Naive thymus-derived CD8-positive, alpha-beta T cell (primary cell): Measurements from ENCODE around the gene EMC6. TPM values are rescaled to one million over a fixed set of nuclear protein-coding genes. Genes with fewer than 3 reads are reported as not detected.
A peak's percentile ranks its signal among the peaks of the same experiment; 100 is the strongest.

ENCODE experiments used
- ATAC-seq, 2 donors: fragments of 150-1000 bp; cut with Tn5 transposase in 1 of 2; sonication (Bioruptor Pico), chemical (Tn5 transposase) in 1 of 2; 1 replicate in 1 of 2; 2 replicates in 1 of 2; pipeline ENCODE4 v1.10.0; 2021; ENCODE audit warnings: mild to moderate bottlenecking in 2 of 2, moderate library complexity in 2 of 2
- POLR2A ChIA-PET: fragments of 350-600 bp; sonication (Branson Sonifier 250); formaldehyde crosslinking; loops from one replicate; lab custom pipeline; 2021; ENCODE audit warnings: antibody characterized with exemption; lab: Charles Lee
- DNase-seq, 10 donors: peaks; one replicate each; pipeline versions ENCODE4 v3.0.0 to v3.0.0-alpha.2; 2020 to 2022
- H3K27ac Mint-ChIP-seq, 10 donors: one replicate each; pipeline ENCODE4 v1.8.0; 2020 to 2022; ENCODE audit warnings: mild to moderate bottlenecking in 10 of 10, mixed read lengths in 10 of 10, moderate library complexity in 4 of 10, inconsistent platforms in 1 of 10
- H3K27me3 Mint-ChIP-seq, 5 donors: one replicate each; pipeline ENCODE4 v1.8.0; 2021 to 2022; ENCODE audit warnings: mixed read lengths in 5 of 5
- H3K36me3 Mint-ChIP-seq, 3 donors: one replicate each; pipeline ENCODE4 v1.8.0; 2020 to 2022; ENCODE audit warnings: mixed read lengths in 3 of 3, mild to moderate bottlenecking in 2 of 3, inconsistent platforms in 1 of 3
- H3K4me1 Mint-ChIP-seq, 4 donors: one replicate each; pipeline ENCODE4 v1.8.0; 2021 to 2022; ENCODE audit warnings: mixed read lengths in 4 of 4
- H3K4me3 Mint-ChIP-seq, 10 donors: one replicate each; pipeline ENCODE4 v1.8.0; 2020 to 2022; ENCODE audit warnings: mild to moderate bottlenecking in 10 of 10, mixed read lengths in 10 of 10, moderate library complexity in 6 of 10, inconsistent platforms in 1 of 10
- H3K9me3 Mint-ChIP-seq, 9 donors: one replicate each; pipeline ENCODE4 v1.8.0; 2020 to 2022; ENCODE audit warnings: mixed read lengths in 9 of 9, mild to moderate bottlenecking in 3 of 9, inconsistent platforms in 1 of 9, moderate library complexity in 1 of 9
- polyA plus RNA-seq, 3 donors: library from polyadenylated mRNA; unstranded; fragments of 300-500 nt; fragmentation: Illumina TruSeq; gene quantifications; one replicate each; pipeline ENCODE4 v1.2.3, GENCODE V29; 2021
- total RNA-seq, 8 experiments: library from RNA in 2 of 8; stranded (reverse) in 2 of 8; gene quantifications; one replicate each; pipeline ENCODE4 v1.2.3 and lab custom pipeline; 2021 to 2026

The EMC6 gene
- total and polyA plus RNA-seq, 5 experiments from 2014 or later: 29.8 to 97.0 (median 83.3) TPM

GRCh38 chr17:3689262-3690093 is 20.9 kb downstream of the EMC6 start:
- ATAC-seq: no peak
- H3K4me1 Mint-ChIP-seq: peaks cover 8 to 47% (median 16%) of the 10 kb centered on the region in 4 donors
- peaks cover 0 to 12% (median 3%) of the 10 kb centered on the region in 3 donors for H3K36me3 Mint-ChIP-seq
- no peak for DNase-seq
- peak overlapping the region in 1 of 10 donors; percentile 71 for H3K27ac Mint-ChIP-seq
- peak overlapping the region in 1 of 10 donors; percentile 21 for H3K4me3 Mint-ChIP-seq
- H3K9me3 Mint-ChIP-seq: no peaks in the 10 kb centered on the region
- H3K27me3 Mint-ChIP-seq: no peaks in the 10 kb centered on the region
- POLR2A ChIA-PET: no interaction called here

GRCh38 chr17:3690094-3690715 is 21.6 kb downstream of the EMC6 start:
- H3K4me3 Mint-ChIP-seq: no peak overlapping the region
- peaks cover 12 to 49% (median 22%) of the 10 kb centered on the region in 4 donors for H3K4me1 Mint-ChIP-seq
- no peaks in the 10 kb centered on the region for H3K27me3 Mint-ChIP-seq
- DNase-seq (no peak), ATAC-seq (no peak)
- H3K9me3 Mint-ChIP-seq: no peaks in the 10 kb centered on the region
- H3K36me3 Mint-ChIP-seq: peaks cover 0 to 12% (median 3%) of the 10 kb centered on the region in 3 donors
- POLR2A ChIA-PET: no interaction called here
- H3K27ac Mint-ChIP-seq: peak overlapping the region in 2 of 10 donors; percentile 19 to 44

GRCh38 chr17:3691617-3692067 is 23.0 kb downstream of the EMC6 start:
- H3K27ac Mint-ChIP-seq: peak overlapping the region in 2 of 10 donors; percentile 44 to 68
- DNase-seq: no peak
- H3K4me1 Mint-ChIP-seq: peaks cover 12 to 57% (median 32%) of the 10 kb centered on the region in 4 donors
- H3K36me3 Mint-ChIP-seq: peaks cover 0 to 12% (median 3%) of the 10 kb centered on the region in 3 donors
- POLR2A ChIA-PET: no interaction called here
- no peaks in the 10 kb centered on the region for H3K27me3 Mint-ChIP-seq
- H3K9me3 Mint-ChIP-seq: no peaks in the 10 kb centered on the region
- ATAC-seq: no peak
- H3K4me3 Mint-ChIP-seq: no peak overlapping the region

GRCh38 chr17:3692346-3692745 is 23.7 kb downstream of the EMC6 start:
- DNase-seq: no peak
- Mint-ChIP-seq H3K27ac (peak overlapping the region in 4 of 10 donors; percentile 11 to 72 (median 44)), H3K4me3 (no peak overlapping the region), H3K36me3 (peaks cover 0 to 12% (median 3%) of the 10 kb centered on the region in 3 donors), H3K27me3 (no peaks in the 10 kb centered on the region), H3K9me3 (no peaks in the 10 kb centered on the region), H3K4me1 (peaks cover 12 to 63% (median 36%) of the 10 kb centered on the region in 4 donors)
- ATAC-seq: no peak
- POLR2A ChIA-PET: no interaction called here

GRCh38 chr17:3693141-3693540 is 24.5 kb downstream of the EMC6 start:
- peaks cover 12 to 65% (median 36%) of the 10 kb centered on the region in 4 donors for H3K4me1 Mint-ChIP-seq
- POLR2A ChIA-PET: no interaction called here
- peak overlapping the region in 9 of 10 donors; percentile 8 to 72 (median 62) for H3K27ac Mint-ChIP-seq
- no peaks in the 10 kb centered on the region for H3K9me3 Mint-ChIP-seq
- peaks cover 0 to 12% (median 3%) of the 10 kb centered on the region in 3 donors for H3K36me3 Mint-ChIP-seq
- H3K27me3 Mint-ChIP-seq: no peaks in the 10 kb centered on the region
- ATAC-seq: no peak
- peak overlapping the region in 3 of 10 donors; percentile 22 to 73 (median 24) for H3K4me3 Mint-ChIP-seq
- no peak for DNase-seq

GRCh38 chr17:3693829-3694231 is 25.2 kb downstream of the EMC6 start:
- DNase-seq (no peak), ATAC-seq (no peak)
- peaks cover 0 to 12% (median 3%) of the 10 kb centered on the region in 3 donors for H3K36me3 Mint-ChIP-seq
- H3K27me3 Mint-ChIP-seq: no peaks in the 10 kb centered on the region
- peak overlapping the region in 8 of 10 donors; percentile 11 to 90 (median 80) for H3K27ac Mint-ChIP-seq
- H3K4me3 Mint-ChIP-seq: peak overlapping the region in 8 of 10 donors; percentile 20 to 91 (median 89)
- H3K4me1 Mint-ChIP-seq: peaks cover 12 to 59% (median 36%) of the 10 kb centered on the region in 4 donors
- no peaks in the 10 kb centered on the region for H3K9me3 Mint-ChIP-seq
- POLR2A ChIA-PET: interaction anchor here (0.6 to 0.7 kb wide), 2 partner anchors 10 to 29 kb away, joined by 3 to 5 read pairs; no protein-coding TSS in a partner anchor

- Mint-ChIP-seq H3K4me3 (peak overlapping the region; percentile 79 to 91 (median 88)), H3K9me3 (no peaks in the 10 kb centered on the region), H3K4me1 (peaks cover 9 to 53% (median 37%) of the 10 kb centered on the region in 4 donors), H3K27me3 (no peaks in the 10 kb centered on the region), H3K27ac (peak overlapping the region; percentile 27 to 91 (median 74)), H3K36me3 (peaks cover 0 to 7% (median 3%) of the 10 kb centered on the region in 3 donors)
- POLR2A ChIA-PET: interaction anchor here (0.8 to 2.0 kb wide), 12 partner anchors 11 to 448 kb away, joined by 3 to 17 read pairs (median 4); partner anchors contain the start of genes CYB5D2, EMC6 and HASPIN
- ATAC-seq: peak; percentile 27 to 36
- peak in 1 of 10 donors; percentile 21 for DNase-seq
These were observed 26.6 kb downstream of the EMC6 start for GRCh38 chr17:3695129-3695722.

GRCh38 chr17:3695723-3696411 is 27.3 kb downstream of the EMC6 start, which contains the start of gene P2RX5:
P2RX5 (minus strand) TSS chr17:3696155; CDS start chr17:3696005, 150 bp downstream.
- Mint-ChIP-seq H3K27ac (peak within 1 kb of the TSS; percentile 63 to 97 (median 89)), H3K36me3 (peaks cover 0 to 3% (median 0%) of the 10 kb centered on the region in 3 donors), H3K4me1 (peaks cover 8 to 51% (median 37%) of the 10 kb centered on the region in 4 donors), H3K9me3 (no peaks in the 10 kb centered on the region), H3K27me3 (no peaks in the 10 kb centered on the region), H3K4me3 (peak within 1 kb of the TSS; percentile 88 to 99 (median 92))
- DNase-seq (peak in 9 of 10 donors; percentile 5 to 49 (median 31)), ATAC-seq (peak; percentile 80 to 84)
- POLR2A ChIA-PET: interaction anchor here (0.6 to 2.0 kb wide), 14 partner anchors 11 to 448 kb away, joined by 3 to 17 read pairs (median 4); partner anchors contain the start of genes CYB5D2, EMC6, HASPIN and SHPK

GRCh38 chr17:3697103-3697476 is 28.5 kb downstream of the EMC6 start:
- H3K36me3 Mint-ChIP-seq: no peaks in the 10 kb centered on the region
- no peaks in the 10 kb centered on the region for H3K27me3 Mint-ChIP-seq
- POLR2A ChIA-PET: interaction anchor here (1.2 to 2.0 kb wide), 3 partner anchors 13 to 27 kb away, joined by 3 to 17 read pairs (median 12); partner anchors contain the start of gene HASPIN
- peak overlapping the region in 1 of 10 donors; percentile 62 for H3K27ac Mint-ChIP-seq
- peak overlapping the region in 6 of 10 donors; percentile 4 to 90 (median 48) for H3K4me3 Mint-ChIP-seq
- ATAC-seq (no peak), DNase-seq (no peak)
- peaks cover 6 to 46% (median 33%) of the 10 kb centered on the region in 4 donors for H3K4me1 Mint-ChIP-seq
- no peaks in the 10 kb centered on the region for H3K9me3 Mint-ChIP-seq

GRCh38 chr17:3698139-3698538 is 29.5 kb downstream of the EMC6 start:
- Mint-ChIP-seq H3K4me1 (peaks cover 6 to 38% (median 30%) of the 10 kb centered on the region in 4 donors), H3K9me3 (peaks cover 0 to 3% (median 0%) of the 10 kb centered on the region in 9 donors), H3K4me3 (peak overlapping the region in 5 of 10 donors; percentile 3 to 84 (median 61)), H3K36me3 (peaks cover 0 to 2% (median 0%) of the 10 kb centered on the region in 3 donors), H3K27me3 (no peaks in the 10 kb centered on the region), H3K27ac (peak overlapping the region in 2 of 10 donors; percentile 67 to 84)
- POLR2A ChIA-PET: no interaction called here
- ATAC-seq (no peak), DNase-seq (no peak)

GRCh38 chr17:3699951-3700350 is 31.3 kb downstream of the EMC6 start:
- Mint-ChIP-seq H3K9me3 (peaks cover 0 to 3% (median 0%) of the 10 kb centered on the region in 9 donors), H3K27ac (peak overlapping the region in 1 of 10 donors; percentile 43), H3K4me1 (peaks cover 0 to 25% (median 16%) of the 10 kb centered on the region in 4 donors), H3K4me3 (no peak overlapping the region), H3K36me3 (peaks cover 0 to 2% (median 0%) of the 10 kb centered on the region in 3 donors), H3K27me3 (no peaks in the 10 kb centered on the region)
- POLR2A ChIA-PET: no interaction called here
- DNase-seq (no peak), ATAC-seq (no peak)
